OCI-LY7 (cell line): ENCODE data around the gene PFKFB2. TPM values are rescaled to one million over a fixed set of nuclear protein-coding genes. Genes with fewer than 3 reads are reported as not detected.

Experiments used
- BruUV-seq: library from RNA; stranded (reverse); fragments of 400-500 nt; replicated peaks from 2 replicates; lab custom pipeline; 2021; lab: Mats Ljungman, UMichigan
- CTCF ChIA-PET: fragments of 300-600 bp; sonication (Branson Sonifier 250); formaldehyde crosslinking; loops from one replicate; lab custom pipeline; 2022; ENCODE audit warnings: antibody characterized with exemption; ENCODE audit not compliant: unreplicated experiment; lab: Charles Lee
- POLR2A ChIA-PET: fragments of 300-600 bp; sonication (Branson Sonifier 250); formaldehyde crosslinking; loops from one replicate; lab custom pipeline; 2022; ENCODE audit warnings: antibody characterized with exemption; lab: Charles Lee
- DNase-seq: peaks from one replicate; pipeline ENCODE4 v3.0.0-alpha.2; 2015; ENCODE audit warnings: low spot score
- H2AFZ ChIP-seq: fragments of 200-600 bp; sonication (generic), shearing (Covaris generic); 2 replicates; pipeline ENCODE4 v1.6.1; 2014; ENCODE audit warnings: mild to moderate bottlenecking, antibody characterized with exemption, low read length, moderate library complexity
- H3K27ac ChIP-seq: fragments of 200-600 bp; sonication (generic); 2 replicates; pipeline ENCODE4 v1.5.1; 2014; ENCODE audit warnings: mixed run types, low read depth, mild to moderate bottlenecking, moderate library complexity, low read length, inconsistent platforms; ENCODE audit not compliant: poor library complexity, severe bottlenecking
- H3K36me3 ChIP-seq: fragments of 200-600 bp; sonication (generic); 2 replicates; pipeline ENCODE4 v1.6.1; 2014; ENCODE audit warnings: mild to moderate bottlenecking, antibody characterized with exemption, low read length, moderate library complexity, mixed read lengths; ENCODE audit not compliant: insufficient read depth
- H3K4me1 ChIP-seq: fragments of 200-600 bp; sonication (generic); 2 replicates; pipeline ENCODE4 v1.5.1; 2014; ENCODE audit warnings: mild to moderate bottlenecking, low read length; ENCODE audit not compliant: insufficient read depth, poor library complexity, severe bottlenecking
- H3K4me2 ChIP-seq: fragments of 200-600 bp; sonication (generic); 2 replicates; pipeline ENCODE4 v1.6.1; 2014; ENCODE audit warnings: mild to moderate bottlenecking, low read length
- H3K4me3 ChIP-seq: fragments of 200-600 bp; sonication (generic); 2 replicates; pipeline ENCODE4 v1.5.1; 2014; ENCODE audit warnings: mild to moderate bottlenecking, low read depth, low read length; ENCODE audit not compliant: poor library complexity, severe bottlenecking
- H3K79me2 ChIP-seq: fragments of 200-600 bp; sonication (generic); 2 replicates; pipeline ENCODE4 v1.6.1; 2016; ENCODE audit warnings: low read depth, mild to moderate bottlenecking, low read length, moderate library complexity, mixed read lengths; ENCODE audit not compliant: insufficient read depth
- H3K9me2 ChIP-seq: fragments of 200-600 bp; sonication (generic); 2 replicates; pipeline ENCODE4 v1.6.1; 2016; ENCODE audit warnings: mild to moderate bottlenecking, low read length, mixed read lengths; ENCODE audit not compliant: insufficient read depth
- H3K9me3 ChIP-seq: fragments of 200-600 bp; sonication (generic); 2 replicates; pipeline ENCODE4 v1.6.1; 2014; ENCODE audit warnings: mild to moderate bottlenecking, mixed run types, low read length, mixed read lengths
- H4K20me1 ChIP-seq: fragments of 200-600 bp; sonication (generic); 2 replicates; pipeline ENCODE4 v1.6.1; 2014; ENCODE audit warnings: mild to moderate bottlenecking, antibody characterized with exemption, low read length, moderate library complexity, mixed read lengths; ENCODE audit not compliant: insufficient read depth
- EZH2phosphoT487 ChIP-seq: fragments of 200-600 bp; sonication (generic); IDR thresholded peaks from 2 replicates; pipeline ENCODE4 v1.6.1; 2018; ENCODE audit warnings: low read depth, borderline replicate concordance, mild to moderate bottlenecking, mixed run types, antibody characterized with exemption, low read length, moderate library complexity, mixed read lengths
- intact Hi-C: fragments of 100-400 bp; cut with micrococcal nuclease; formaldehyde crosslinking; loops from one replicate; pipeline ENCODE4 v1.10.0; 2022; ENCODE audit not compliant: unreplicated experiment
- total RNA-seq, 2 experiments: library from RNA; depleted of rRNA in 1 of 2; stranded (reverse); fragments of >200 nt in 1 of 2; shearing (Covaris generic) in 1 of 2; gene quantifications; 2 replicates each; pipeline ENCODE4 v1.2.3, GENCODE V29; 2014 to 2022
- TF ChIP-seq, protein P1 (sequence below): fragments of 200-600 bp; sonication (generic); conservative IDR thresholded peaks from 2 replicates; pipeline ENCODE4 v1.5.1; 2014; ENCODE audit warnings: mild to moderate bottlenecking, antibody characterized with exemption, low read length, moderate library complexity, mixed read lengths

The PFKFB2 gene
- total RNA-seq, 2 experiments from 2014 or later: 9.8 to 13.1 TPM

DNA sequence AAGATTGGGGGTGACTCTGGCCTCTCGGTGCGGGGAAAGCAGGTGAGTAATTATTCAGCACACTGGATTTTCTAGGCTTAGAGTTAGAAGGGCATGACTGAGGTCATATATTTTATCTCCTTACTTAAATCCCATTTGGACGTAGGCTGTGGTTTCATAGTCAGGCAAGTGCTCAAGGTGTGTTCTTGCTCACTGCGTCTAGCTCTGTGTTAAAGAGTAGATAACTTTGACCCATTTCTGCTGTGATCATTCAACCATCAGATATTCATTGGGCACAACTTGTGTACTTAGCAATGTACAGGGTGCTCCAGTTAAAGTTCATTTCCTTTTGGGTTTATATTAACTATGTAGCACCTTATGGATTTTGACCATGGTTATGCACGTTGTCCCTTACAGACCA, 14.6 kb downstream of the PFKFB2 start:
- Histone ChIP-seq H3K4me1 (peaks cover 6% of the 10 kb centered on the region), H2AFZ (no peak overlapping the region), H3K4me2 (no peak overlapping the region), H3K79me2 (no peaks in the 10 kb centered on the region), H3K9me3 (no peaks in the 10 kb centered on the region), H4K20me1 (no peaks in the 10 kb centered on the region), H3K4me3 (no peak overlapping the region), H3K36me3 (peaks cover 58% of the 10 kb centered on the region), H3K27ac (no peak overlapping the region), H3K9me2 (no peaks in the 10 kb centered on the region)
- no peak for DNase-seq
- TF ChIP-seq EZH2phosphoT487: no peak
- TF ChIP-seq, protein P1, sequence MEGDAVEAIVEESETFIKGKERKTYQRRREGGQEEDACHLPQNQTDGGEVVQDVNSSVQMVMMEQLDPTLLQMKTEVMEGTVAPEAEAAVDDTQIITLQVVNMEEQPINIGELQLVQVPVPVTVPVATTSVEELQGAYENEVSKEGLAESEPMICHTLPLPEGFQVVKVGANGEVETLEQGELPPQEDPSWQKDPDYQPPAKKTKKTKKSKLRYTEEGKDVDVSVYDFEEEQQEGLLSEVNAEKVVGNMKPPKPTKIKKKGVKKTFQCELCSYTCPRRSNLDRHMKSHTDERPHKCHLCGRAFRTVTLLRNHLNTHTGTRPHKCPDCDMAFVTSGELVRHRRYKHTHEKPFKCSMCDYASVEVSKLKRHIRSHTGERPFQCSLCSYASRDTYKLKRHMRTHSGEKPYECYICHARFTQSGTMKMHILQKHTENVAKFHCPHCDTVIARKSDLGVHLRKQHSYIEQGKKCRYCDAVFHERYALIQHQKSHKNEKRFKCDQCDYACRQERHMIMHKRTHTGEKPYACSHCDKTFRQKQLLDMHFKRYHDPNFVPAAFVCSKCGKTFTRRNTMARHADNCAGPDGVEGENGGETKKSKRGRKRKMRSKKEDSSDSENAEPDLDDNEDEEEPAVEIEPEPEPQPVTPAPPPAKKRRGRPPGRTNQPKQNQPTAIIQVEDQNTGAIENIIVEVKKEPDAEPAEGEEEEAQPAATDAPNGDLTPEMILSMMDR: no peak
- intact Hi-C loops: no loop called here
- BruUV-seq: no TSS peak
- POLR2A ChIA-PET: interaction anchor here (2.0 kb wide), 1 partner anchor 15 kb away, joined by 5 read pairs; the partner anchor contains the start of gene PFKFB2
- CTCF ChIA-PET: no interaction called here

DNA sequence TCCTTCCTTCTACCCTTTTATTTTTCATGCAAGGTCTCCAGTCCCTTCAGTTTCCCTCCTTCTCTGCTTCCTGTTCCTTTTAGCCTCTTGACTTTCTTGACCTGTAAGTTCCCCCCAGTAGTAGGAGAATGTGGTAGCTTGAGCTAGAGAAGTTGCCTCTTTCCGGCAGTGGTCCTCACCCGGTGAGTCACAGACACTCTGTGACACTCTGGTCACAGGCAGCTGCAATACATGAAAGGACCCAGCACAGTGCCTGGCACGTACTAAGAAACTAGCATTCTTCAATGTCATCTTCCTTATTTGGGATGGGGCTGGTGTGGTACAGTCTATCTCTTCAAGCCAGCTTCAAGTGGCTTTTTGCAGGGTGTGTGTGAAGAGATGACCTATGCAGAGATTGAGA, 16.0 kb downstream of the PFKFB2 start:
- ChIA-PET POLR2A (interaction anchor here (2.0 kb wide), 1 partner anchor 16 kb away, joined by 5 read pairs; the partner anchor contains the start of gene PFKFB2), CTCF (no interaction called here)
- DNase-seq: no peak
- Histone ChIP-seq H3K4me1 (peaks cover 6% of the 10 kb centered on the region), H3K79me2 (no peaks in the 10 kb centered on the region), H3K4me2 (no peak overlapping the region), H3K9me2 (no peaks in the 10 kb centered on the region), H3K27ac (no peak overlapping the region), H3K9me3 (no peaks in the 10 kb centered on the region), H2AFZ (no peak overlapping the region), H4K20me1 (no peaks in the 10 kb centered on the region), H3K36me3 (peaks cover 46% of the 10 kb centered on the region), H3K4me3 (no peak overlapping the region)
- BruUV-seq: no TSS peak
- intact Hi-C loops: no loop called here
- TF ChIP-seq, protein P1: no peak
- no peak for TF ChIP-seq EZH2phosphoT487

DNA sequence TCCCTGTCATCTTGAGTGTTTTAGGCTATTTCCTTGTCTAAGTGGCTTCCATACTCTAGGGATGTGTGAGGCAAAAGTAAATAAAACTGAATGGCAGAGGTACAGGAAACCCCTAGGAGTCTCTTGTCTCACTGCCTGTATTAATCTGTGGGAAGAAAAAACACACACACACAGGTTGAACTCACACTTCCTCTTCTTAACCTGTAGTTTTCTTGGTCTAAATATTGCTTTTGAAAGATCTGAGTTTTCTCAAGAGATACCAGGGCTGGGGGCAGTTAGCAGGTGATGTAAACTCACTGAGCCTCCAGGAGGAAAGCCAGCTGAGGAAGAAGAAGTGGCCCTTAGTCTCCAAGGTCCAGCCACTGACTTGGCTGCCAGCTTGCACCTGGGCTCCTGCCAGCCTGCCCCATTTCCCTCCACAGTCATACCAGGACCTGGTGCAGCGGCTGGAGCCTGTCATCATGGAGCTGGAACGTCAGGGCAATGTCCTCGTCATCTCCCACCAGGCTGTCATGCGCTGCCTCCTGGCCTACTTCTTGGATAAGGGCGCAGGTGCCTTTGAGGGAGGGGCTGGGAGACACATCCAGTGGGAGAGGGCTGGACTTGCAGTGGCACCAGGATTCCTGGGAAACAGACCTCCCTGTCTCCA, 16.9 kb downstream of the PFKFB2 start:
- CTCF ChIA-PET: interaction anchor here (0.5 kb wide), 1 partner anchor 15 kb away, joined by 3 read pairs; no protein-coding TSS in a partner anchor
- Histone ChIP-seq H3K4me2 (no peak overlapping the region), H3K36me3 (peaks cover 37% of the 10 kb centered on the region), H3K9me2 (no peaks in the 10 kb centered on the region), H3K4me1 (peaks cover 6% of the 10 kb centered on the region), H3K9me3 (no peaks in the 10 kb centered on the region), H2AFZ (no peak overlapping the region), H3K79me2 (no peaks in the 10 kb centered on the region), H4K20me1 (no peaks in the 10 kb centered on the region), H3K27ac (no peak overlapping the region), H3K4me3 (no peak overlapping the region)
- POLR2A ChIA-PET: no interaction called here
- no TSS peak for BruUV-seq
- TF ChIP-seq, protein P1: no peak
- TF ChIP-seq EZH2phosphoT487: no peak
- intact Hi-C loops: loop anchor here (10.0 kb wide), 1 partner anchor 65 kb away; no protein-coding TSS in a partner anchor
- no peak for DNase-seq
